LNCAP (cell line): ENCODE measurements around the gene NFIX.

ENCODE experiments used
- CTCF ChIP-seq: fragments of 450-650 bp; IDR thresholded peaks from 2 replicates; pipeline ENCODE4 v1.5.1; 2017; ENCODE audit warnings: mild to moderate bottlenecking

Gene NFIX

GRCh38 chr19:13015361-13016223 is 20.3 kb downstream of the NFIX start:
- no peak for TF ChIP-seq CTCF

- no peak for TF ChIP-seq CTCF
Observed at GRCh38 chr19:13016245-13016627, 21.0 kb downstream of the NFIX start.

GRCh38 chr19:13016628-13017305 is 21.5 kb downstream of the NFIX start:
- TF ChIP-seq CTCF, result no peak

GRCh38 chr19:13017306-13018034 is 22.2 kb downstream of the NFIX start:
- no peak for TF ChIP-seq CTCF

GRCh38 chr19:13018035-13018914 is 23.0 kb downstream of the NFIX start:
- no peak for TF ChIP-seq CTCF

- no peak for TF ChIP-seq CTCF
Observed at GRCh38 chr19:13019332-13019731, 24.1 kb downstream of the NFIX start.

GRCh38 chr19:13020002-13020414 is 24.7 kb downstream of the NFIX start:
- no peak for TF ChIP-seq CTCF
